HUES6 (cell line): ENCODE results near the gene KCNJ9.
"Not testable (repeated sequence)": the region's sequence is repeated elsewhere in the genome, so short reads cannot be mapped to it uniquely, and the experiment has no call there.

ENCODE experiments used
- H3K27ac ChIP-seq: 2 replicates; pipeline ENCODE4 v1.7.0; 2013; ENCODE audit warnings: low read depth, mild to moderate bottlenecking, low read length, inconsistent platforms
- H3K27me3 ChIP-seq: 2 replicates; pipeline ENCODE4 v1.6.1; 2013; ENCODE audit warnings: low read length; ENCODE audit not compliant: control insufficient read depth, insufficient read depth
- H3K36me3 ChIP-seq: 2 replicates; pipeline ENCODE4 v1.6.1; 2013; ENCODE audit warnings: low read length; ENCODE audit not compliant: control insufficient read depth, insufficient read depth
- H3K4me1 ChIP-seq: 2 replicates; pipeline ENCODE4 v1.6.1; 2013; ENCODE audit warnings: low read length; ENCODE audit not compliant: control insufficient read depth, insufficient read depth
- H3K4me3 ChIP-seq: 2 replicates; pipeline ENCODE4 v1.5.1; 2013; ENCODE audit warnings: low read depth, low read length
- H3K9ac ChIP-seq: one replicate; pipeline ENCODE4 v1.6.1; 2013; ENCODE audit warnings: mild to moderate bottlenecking, low read length
- H3K9me3 ChIP-seq: 2 replicates; pipeline ENCODE4 v1.6.1; 2013; ENCODE audit warnings: low read depth, low read length; ENCODE audit not compliant: control insufficient read depth, insufficient read depth

The KCNJ9 gene

DNA sequence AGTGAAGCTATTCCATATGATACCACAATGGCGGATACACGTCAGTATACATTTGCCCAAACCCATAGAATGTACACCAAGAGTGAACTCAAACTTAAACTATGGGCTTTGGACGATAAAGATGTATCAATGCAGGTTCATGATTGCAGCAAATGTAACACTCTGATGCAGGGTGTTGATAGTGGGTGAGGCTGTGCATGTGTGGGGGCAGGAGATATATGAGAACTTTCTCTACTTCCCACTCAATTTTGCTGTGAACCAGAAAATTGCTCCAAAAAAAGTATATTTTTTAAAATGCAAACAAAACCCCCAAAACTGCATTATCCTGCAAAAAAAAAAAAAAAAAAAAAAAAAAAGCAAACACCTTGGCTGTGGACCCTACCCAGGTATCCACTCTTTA lies 37.6 kb downstream of the KCNJ9 start:
- H3K27ac ChIP-seq: no peak overlapping the region
- no peaks in the 10 kb centered on the region for H3K27me3 ChIP-seq
- H3K36me3 ChIP-seq: peaks cover 18% of the 10 kb centered on the region
- no peak overlapping the region for H3K9ac ChIP-seq
- H3K9me3 ChIP-seq: no peaks in the 10 kb centered on the region
- no peak overlapping the region for H3K4me3 ChIP-seq
- H3K4me1 ChIP-seq: peaks cover 44% of the 10 kb centered on the region

DNA sequence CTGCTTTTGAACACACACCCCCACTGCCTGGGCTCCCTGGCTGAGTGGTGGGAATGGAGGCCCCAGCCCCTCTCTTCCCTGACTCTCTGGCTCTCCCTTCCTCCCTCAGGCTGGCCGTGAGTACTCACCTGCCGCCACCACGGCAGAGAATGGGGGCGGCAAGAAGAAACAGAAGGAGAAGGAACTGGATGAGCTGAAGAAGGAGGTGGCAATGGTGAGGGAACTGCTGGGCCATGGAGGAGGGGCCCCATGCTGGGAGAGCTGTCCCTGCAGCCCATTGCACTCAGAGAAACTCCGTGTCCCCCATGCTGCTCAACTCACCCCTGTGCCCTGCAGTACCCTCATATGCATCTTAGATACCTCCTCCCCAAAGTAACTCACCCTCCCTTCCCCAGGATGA lies 39.5 kb downstream of the KCNJ9 start:
- peaks cover 35% of the 10 kb centered on the region for H3K36me3 ChIP-seq
- H3K27me3 ChIP-seq: no peaks in the 10 kb centered on the region
- no peak overlapping the region for H3K27ac ChIP-seq
- no peak overlapping the region for H3K4me3 ChIP-seq
- peaks cover 38% of the 10 kb centered on the region for H3K4me1 ChIP-seq
- no peak overlapping the region for H3K9ac ChIP-seq
- no peaks in the 10 kb centered on the region for H3K9me3 ChIP-seq

DNA sequence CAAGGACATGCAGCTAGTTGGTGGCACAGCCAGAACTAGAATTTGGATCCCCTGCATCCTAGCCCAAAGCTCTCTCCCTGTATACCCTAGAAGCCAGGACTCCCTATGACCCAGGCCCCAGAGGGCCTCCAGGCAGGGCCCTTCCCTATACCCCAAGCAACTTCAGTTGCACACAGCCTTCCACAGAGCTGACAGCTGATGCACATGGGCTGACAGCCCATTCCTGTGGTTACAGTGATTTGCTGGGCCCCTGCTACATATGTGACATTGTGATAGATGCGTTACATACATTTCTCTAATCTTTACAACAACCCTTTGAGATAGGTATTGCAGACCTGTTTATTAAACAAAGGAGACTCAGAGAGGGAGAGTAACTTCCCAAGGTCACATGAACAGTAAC lies 40.0 kb downstream of the KCNJ9 start:
- Histone ChIP-seq H3K9me3 (no peaks in the 10 kb centered on the region), H3K27me3 (no peaks in the 10 kb centered on the region), H3K36me3 (peaks cover 37% of the 10 kb centered on the region), H3K4me1 (peaks cover 34% of the 10 kb centered on the region), H3K9ac (no peak overlapping the region), H3K27ac (no peak overlapping the region), H3K4me3 (no peak overlapping the region)

DNA sequence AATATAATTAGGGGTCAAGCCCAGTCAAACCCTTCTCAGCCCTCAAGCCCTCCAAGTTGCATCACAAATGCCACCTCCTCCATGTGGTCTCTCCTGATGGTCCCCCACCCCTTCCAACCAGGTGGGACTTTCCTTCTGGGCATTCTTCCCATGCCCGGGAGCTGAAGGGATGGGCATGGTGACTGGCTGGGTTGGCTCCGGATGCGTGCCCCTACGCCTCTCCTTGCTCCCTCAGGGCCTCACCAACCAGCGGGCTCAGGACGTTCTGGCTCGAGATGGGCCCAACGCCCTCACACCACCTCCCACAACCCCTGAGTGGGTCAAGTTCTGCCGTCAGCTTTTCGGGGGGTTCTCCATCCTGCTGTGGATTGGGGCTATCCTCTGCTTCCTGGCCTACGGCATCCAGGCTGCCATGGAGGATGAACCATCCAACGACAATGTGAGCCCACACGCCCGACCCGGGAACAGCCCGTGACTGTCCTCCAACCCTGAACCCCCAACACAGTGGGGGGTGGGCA lies 41.7 kb downstream of the KCNJ9 start:
- Histone ChIP-seq H3K4me3 (no peak overlapping the region), H3K27me3 (no peaks in the 10 kb centered on the region), H3K9me3 (no peaks in the 10 kb centered on the region), H3K4me1 (peaks cover 18% of the 10 kb centered on the region), H3K9ac (no peak overlapping the region), H3K27ac (no peak overlapping the region), H3K36me3 (peaks cover 47% of the 10 kb centered on the region)

DNA sequence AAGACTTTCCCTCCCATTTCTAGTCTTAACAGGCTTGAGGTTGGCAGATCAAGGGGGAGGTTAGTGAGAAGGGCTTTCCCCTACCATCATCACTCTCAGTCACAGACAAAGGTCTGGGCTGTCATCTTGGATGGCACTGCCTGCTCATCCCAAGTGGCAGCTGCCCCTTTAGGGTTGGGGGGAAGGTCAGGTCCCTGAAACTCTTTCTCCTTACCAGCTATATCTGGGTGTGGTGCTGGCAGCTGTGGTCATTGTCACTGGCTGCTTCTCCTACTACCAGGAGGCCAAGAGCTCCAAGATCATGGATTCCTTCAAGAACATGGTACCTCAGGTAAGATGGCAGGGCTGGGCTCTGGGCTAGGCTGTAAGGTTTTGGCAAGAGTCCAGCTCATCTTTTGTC lies 42.4 kb downstream of the KCNJ9 start:
- Histone ChIP-seq H3K36me3 (peaks cover 54% of the 10 kb centered on the region), H3K27me3 (no peaks in the 10 kb centered on the region), H3K9ac (no peak overlapping the region), H3K4me3 (no peak overlapping the region), H3K9me3 (no peaks in the 10 kb centered on the region), H3K4me1 (peaks cover 12% of the 10 kb centered on the region), H3K27ac (no peak overlapping the region)

DNA sequence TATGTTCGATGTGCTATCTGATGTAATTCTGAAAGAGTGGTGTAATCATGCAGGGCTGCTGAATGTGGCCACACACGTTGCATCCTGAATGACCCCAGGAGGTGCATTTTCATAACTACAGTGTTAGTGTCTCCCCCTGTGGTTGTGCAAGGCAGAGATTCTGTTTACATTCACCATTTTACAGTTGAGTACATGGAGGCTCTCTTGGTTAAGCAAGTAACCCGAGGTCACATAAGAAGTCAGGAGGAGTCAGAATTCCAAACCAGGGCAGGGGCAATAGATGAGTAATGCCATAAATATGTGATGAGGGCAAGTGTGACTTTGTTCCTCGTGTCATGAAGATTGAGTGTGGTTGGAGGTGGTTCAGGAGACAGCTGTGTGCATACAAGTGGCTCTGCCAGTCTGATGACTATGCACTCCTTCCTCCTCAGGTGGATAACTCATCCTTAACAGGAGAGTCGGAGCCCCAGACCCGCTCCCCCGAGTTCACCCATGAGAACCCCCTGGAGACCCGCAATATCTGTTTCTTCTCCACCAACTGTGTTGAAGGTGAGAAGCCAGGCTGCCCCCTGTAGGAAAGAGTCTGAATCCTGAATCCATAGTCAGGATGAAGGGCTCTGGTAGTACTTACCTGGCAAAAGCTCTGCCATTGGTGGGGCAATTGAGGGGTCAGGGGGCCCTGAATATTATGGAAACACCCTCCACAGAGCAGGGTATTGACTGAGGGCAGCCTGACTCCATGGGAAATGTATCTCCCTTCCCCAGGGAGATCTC lies 43.6 kb downstream of the KCNJ9 start:
- Histone ChIP-seq H3K9ac (no peak overlapping the region), H3K27ac (no peak overlapping the region), H3K9me3 (no peaks in the 10 kb centered on the region), H3K4me1 (peaks cover 12% of the 10 kb centered on the region), H3K4me3 (no peak overlapping the region), H3K27me3 (no peaks in the 10 kb centered on the region), H3K36me3 (peaks cover 65% of the 10 kb centered on the region)

DNA sequence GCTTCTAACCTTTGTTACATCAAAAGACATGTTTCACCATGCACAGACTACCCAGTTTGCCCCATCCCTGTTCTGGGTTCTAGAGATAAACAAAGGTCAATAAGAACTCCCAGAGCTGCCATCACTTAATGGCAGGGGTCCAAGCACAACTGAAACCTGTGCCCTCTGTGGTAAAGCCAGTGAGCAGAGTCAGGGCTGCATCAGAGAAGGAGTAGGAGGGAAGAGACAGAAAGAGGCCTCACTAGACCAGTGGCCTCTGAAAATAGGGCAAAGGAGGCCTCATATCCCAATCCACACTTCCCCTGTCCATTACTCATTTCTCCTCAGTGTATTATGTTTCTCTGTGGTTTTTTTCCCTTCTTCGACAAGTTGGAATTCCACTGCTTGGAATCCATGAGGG lies 44.4 kb downstream of the KCNJ9 start:
- Histone ChIP-seq H3K36me3 (peaks cover 73% of the 10 kb centered on the region), H3K4me1 (peaks cover 12% of the 10 kb centered on the region), H3K27ac (no peak overlapping the region)

DNA sequence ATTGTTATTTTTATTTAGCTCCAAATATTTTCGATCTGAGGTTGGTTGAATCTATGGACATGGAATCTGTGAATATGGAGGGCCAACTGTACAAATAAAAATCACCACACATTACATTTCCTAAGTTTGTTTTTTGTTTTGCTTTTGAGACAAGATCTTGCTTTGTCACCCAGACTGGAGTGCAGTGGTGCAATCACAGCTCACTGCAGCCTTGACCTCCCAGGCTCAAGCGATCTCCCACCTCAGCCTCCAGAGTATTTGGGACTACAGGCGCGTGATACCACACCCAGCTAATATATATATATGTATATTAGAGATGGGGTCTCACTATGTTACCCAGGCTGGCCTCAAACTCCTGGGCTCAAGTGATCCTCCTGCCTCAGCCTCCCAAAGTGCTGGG lies 45.0 kb downstream of the KCNJ9 start:
- H3K36me3 ChIP-seq: peaks cover 75% of the 10 kb centered on the region
- not testable (repeated sequence) for H3K27ac ChIP-seq, H3K9me3 ChIP-seq, H3K27me3 ChIP-seq, H3K9ac ChIP-seq, H3K4me3 ChIP-seq
- H3K4me1 ChIP-seq: peaks cover 12% of the 10 kb centered on the region

More for the DNA sequence above, 44.4 kb downstream of the KCNJ9 start:
- no peak overlapping the region for H3K4me3 ChIP-seq
- no peaks in the 10 kb centered on the region for H3K27me3 ChIP-seq
- H3K9me3 ChIP-seq: no peaks in the 10 kb centered on the region
- no peak overlapping the region for H3K9ac ChIP-seq

DNA sequence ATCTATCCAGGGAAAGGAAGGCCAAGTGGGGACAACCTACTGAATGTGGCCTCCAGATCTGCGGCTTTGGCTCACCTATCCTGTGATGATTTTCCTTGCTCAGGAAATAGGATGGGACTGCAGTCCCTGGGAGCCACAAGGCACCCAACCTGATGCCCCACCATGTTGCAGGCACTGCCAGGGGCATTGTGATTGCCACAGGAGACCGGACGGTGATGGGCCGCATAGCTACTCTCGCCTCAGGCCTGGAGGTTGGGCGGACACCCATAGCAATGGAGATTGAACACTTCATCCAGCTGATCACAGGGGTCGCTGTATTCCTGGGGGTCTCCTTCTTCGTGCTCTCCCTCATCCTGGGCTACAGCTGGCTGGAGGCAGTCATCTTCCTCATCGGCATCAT lies 46.0 kb downstream of the KCNJ9 start:
- Histone ChIP-seq H3K9me3 (no peaks in the 10 kb centered on the region), H3K36me3 (peaks cover 76% of the 10 kb centered on the region), H3K27ac (no peak overlapping the region), H3K4me1 (peaks cover 12% of the 10 kb centered on the region), H3K27me3 (no peaks in the 10 kb centered on the region), H3K4me3 (no peak overlapping the region), H3K9ac (no peak overlapping the region)

DNA sequence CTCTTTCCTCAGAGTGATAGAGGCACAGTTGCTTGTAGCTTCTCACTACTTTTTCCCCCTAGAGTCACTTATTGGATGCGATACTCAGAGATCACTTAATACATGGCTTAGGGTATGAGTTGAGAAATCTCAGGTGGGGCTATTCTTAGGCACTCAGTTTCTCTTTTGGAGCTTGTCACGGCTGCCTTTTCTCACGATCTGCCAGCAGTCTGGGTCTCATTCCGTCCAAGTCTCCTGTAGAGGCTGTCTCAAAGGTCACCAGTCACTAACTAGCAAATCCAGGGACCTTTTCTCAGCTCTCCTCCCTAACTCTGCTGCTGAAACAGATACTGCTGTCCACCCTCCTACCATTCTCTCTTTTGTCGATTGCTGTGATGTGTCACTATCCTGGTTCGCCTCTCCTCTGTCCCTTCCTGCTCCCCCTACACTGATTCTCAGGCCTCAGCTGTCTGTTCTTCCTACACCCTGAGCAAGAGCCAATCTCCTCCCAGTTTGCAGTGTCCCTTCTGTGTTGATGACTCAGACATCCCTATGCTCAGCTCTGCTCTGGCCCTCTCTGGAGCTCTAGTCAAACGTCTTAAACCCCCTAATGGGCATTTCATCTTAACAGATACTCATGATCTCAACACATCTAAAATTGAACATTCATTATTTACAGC lies 46.7 kb downstream of the KCNJ9 start:
- H3K9ac ChIP-seq: no peak overlapping the region
- H3K27me3 ChIP-seq: no peaks in the 10 kb centered on the region
- H3K36me3 ChIP-seq: peaks cover 74% of the 10 kb centered on the region
- no peaks in the 10 kb centered on the region for H3K9me3 ChIP-seq
- no peak overlapping the region for H3K4me3 ChIP-seq
- H3K27ac ChIP-seq: no peak overlapping the region
- H3K4me1 ChIP-seq: peaks cover 12% of the 10 kb centered on the region

DNA sequence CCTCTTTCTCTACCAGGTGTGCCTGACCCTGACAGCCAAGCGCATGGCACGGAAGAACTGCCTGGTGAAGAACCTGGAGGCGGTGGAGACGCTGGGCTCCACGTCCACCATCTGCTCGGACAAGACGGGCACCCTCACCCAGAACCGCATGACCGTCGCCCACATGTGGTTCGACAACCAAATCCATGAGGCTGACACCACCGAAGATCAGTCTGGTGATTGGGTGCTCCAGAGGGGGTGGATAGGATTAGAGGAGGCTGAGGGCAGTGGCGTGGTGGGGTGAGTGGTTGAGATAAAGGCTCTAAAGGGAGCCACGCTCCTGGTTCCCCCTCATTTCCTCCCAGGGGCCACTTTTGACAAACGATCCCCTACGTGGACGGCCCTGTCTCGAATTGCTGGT lies 47.3 kb downstream of the KCNJ9 start:
- Histone ChIP-seq H3K27ac (no peak overlapping the region), H3K9ac (no peak overlapping the region), H3K36me3 (peaks cover 73% of the 10 kb centered on the region), H3K27me3 (no peaks in the 10 kb centered on the region), H3K9me3 (no peaks in the 10 kb centered on the region), H3K4me3 (no peak overlapping the region), H3K4me1 (peaks cover 12% of the 10 kb centered on the region)
